Measurements from ENCODE around the gene TMED1. TPM values are rescaled to one million over a fixed set of nuclear protein-coding genes. Genes with fewer than 3 reads are reported as not detected.

Gene TMED1
- total and polyA plus RNA-seq, 12 donors: 25.9 to 88.6 (median 33.5) TPM

DNA sequence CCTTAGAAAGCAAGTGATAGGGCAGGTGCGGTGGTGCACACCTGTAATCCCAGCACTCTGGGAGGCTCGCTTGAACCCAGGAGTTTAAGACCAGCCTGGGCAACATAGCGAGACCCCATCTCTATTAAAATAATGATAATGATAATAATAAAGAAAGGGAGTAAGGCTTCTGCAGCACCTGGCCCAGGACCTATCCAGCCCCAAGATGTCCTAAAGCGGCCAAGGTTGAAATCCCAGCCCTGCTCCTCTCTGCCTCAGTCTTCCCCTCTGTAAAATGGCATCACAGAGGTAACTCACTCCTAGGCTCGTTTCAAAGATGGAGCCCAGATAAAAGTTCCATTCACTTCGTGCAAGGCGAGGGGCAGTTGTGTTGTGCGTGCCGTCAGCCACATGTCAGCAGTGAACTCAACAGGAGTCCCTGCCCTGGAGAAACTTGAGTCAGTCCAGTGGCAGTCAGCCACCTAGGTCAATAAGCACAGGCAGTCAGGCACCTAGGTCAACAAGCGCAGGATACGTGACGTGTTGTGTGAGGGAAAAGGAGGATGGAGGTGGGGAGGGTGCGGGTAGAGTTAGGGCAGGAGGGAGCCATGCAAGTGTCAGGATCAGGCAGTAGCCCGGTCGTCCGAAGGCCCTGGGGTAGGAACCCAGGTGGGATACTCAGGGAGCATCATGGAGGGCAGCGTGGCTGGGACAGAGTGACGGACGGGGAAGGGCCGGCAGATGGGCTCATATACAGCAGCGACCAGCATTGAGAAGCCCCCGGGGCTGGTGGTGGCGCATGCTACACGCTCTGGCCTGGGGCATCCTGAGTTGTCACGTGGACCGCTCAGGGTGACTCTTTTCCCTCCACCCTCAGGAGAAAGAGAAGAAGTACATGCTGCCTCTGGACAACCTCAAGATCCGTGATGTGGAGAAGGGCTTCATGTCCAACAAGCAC is 16.6 kb downstream of the TMED1 start:
- ATAC-seq (no peak), DNase-seq (no peak)
- WGBS, 2 donors: 96 to 98% methylated on average over 27 of the region's 27 CpGs
- Histone ChIP-seq H3K9me3 (no peaks in the 10 kb centered on the region), H3K27ac (no peak overlapping the region), H3K27me3 (no peaks in the 10 kb centered on the region), H3K4me3 (no peak overlapping the region), H3K4me1 (peaks cover 0 to 18% (median 0%) of the 10 kb centered on the region in 9 donors), H3K36me3 (peaks cover 0 to 97% (median 64%) of the 10 kb centered on the region in 9 donors)
- intact Hi-C loops (cut with DNase I): loop anchor here in 1 of 10 donors (10.0 kb wide), 1 partner anchor 45 kb away; no protein-coding TSS in a partner anchor
- TF ChIP-seq, protein P1, sequence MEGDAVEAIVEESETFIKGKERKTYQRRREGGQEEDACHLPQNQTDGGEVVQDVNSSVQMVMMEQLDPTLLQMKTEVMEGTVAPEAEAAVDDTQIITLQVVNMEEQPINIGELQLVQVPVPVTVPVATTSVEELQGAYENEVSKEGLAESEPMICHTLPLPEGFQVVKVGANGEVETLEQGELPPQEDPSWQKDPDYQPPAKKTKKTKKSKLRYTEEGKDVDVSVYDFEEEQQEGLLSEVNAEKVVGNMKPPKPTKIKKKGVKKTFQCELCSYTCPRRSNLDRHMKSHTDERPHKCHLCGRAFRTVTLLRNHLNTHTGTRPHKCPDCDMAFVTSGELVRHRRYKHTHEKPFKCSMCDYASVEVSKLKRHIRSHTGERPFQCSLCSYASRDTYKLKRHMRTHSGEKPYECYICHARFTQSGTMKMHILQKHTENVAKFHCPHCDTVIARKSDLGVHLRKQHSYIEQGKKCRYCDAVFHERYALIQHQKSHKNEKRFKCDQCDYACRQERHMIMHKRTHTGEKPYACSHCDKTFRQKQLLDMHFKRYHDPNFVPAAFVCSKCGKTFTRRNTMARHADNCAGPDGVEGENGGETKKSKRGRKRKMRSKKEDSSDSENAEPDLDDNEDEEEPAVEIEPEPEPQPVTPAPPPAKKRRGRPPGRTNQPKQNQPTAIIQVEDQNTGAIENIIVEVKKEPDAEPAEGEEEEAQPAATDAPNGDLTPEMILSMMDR (IDR thresholded peaks at IDR 0.05): no peak

DNA sequence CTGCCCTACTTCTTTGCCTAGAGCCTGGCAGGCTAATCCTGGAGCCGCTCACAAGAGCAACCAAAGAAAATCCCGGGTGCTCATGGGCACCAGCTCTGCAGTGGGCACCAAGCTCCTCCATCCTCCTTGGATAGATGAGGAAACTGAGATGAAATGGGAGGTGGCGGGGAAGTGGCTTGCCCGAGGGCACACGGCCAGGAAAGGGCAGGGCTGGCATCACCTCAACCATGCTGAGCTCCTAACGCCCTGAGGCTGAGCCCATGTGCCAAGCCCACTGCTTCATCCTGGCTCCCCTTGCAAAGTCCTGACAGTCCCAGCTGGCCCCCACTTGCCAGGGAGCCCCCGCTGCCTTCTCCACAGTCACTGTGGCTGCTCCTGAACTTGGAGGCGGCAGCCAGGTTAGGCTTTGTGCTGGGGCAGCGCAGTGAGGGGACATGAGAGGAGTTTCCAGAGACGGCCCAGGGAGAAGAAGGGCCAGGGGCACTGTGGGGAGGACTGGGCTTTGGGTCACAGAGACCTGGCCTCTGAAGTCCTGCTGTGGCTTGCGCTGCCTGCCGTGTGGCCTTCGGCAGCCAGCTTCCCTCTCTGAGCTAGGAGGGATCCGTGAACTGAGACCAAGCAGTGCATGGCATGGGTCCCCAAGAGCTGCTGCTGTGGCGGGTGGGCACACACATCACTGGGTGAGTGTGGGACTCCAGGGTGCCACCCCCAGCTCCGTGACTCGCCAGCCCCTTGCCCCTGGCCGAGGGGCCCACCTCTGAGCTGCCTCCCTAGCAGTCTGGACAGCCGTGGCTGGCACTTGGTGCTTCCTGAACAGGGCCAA is 17.5 kb downstream of the TMED1 start:
- DNase-seq (no peak), ATAC-seq (no peak)
- Histone ChIP-seq H3K4me1 (peaks cover 0 to 27% (median 0%) of the 10 kb centered on the region in 9 donors), H3K27me3 (no peaks in the 10 kb centered on the region), H3K9me3 (no peaks in the 10 kb centered on the region), H3K4me3 (peak overlapping the region in 1 of 10 donors; percentile 36), H3K27ac (peak overlapping the region in 6 of 10 donors; percentile 22 to 61 (median 54)), H3K36me3 (peaks cover 0 to 96% (median 55%) of the 10 kb centered on the region in 9 donors)
- intact Hi-C loops (cut with DNase I): no loop called here
- TF ChIP-seq, protein P1 (IDR thresholded peaks at IDR 0.05): no peak
- WGBS, 2 donors: 92 to 95% methylated on average over 19 of the region's 19 CpGs

DNA sequence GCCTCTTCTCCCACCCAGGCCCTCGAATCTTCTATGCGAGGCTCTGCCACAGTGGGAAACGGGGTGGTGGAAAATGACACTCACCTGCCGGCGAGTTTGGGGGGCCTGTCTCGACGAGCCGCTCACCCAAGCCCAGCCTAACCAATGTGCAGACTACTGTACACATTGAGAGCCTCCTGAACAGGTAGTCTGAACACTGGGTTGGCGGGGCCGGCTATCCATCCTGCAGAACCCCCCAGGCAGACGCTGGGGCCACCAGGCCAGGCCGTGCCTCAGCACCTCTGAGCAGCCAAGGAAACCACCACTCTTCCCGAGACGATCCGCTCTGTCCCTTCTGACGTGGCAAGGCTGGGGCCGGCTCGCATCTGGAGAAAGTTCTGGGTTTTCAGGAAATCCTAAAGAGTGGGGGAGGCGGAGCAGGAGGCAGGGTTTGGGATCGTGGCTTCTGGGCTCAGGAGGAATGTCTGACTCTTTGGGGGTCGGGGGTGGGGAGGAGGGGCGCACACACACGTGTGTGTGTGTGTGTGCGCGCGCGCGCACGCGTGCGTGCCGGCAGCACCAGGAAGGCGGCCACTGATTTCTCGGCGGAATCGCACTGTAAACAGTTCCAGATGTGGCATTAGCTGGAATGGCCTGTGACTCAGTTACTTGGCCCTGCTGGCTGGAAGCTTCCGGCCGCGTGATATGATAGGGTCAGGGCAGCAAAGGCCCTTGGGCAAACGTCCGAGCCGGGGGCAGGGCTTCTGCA is 18.5 kb downstream of the TMED1 start:
- peaks cover 0 to 37% (median 0%) of the 10 kb centered on the region in 9 donors for H3K4me1 ChIP-seq
- DNase-seq: peak; percentile 49
- H3K9me3 ChIP-seq: no peaks in the 10 kb centered on the region
- peak overlapping the region in 8 of 10 donors; percentile 41 to 76 (median 58) for H3K27ac ChIP-seq
- intact Hi-C loops (cut with DNase I): no loop called here
- peak in 7 of 8 donors; percentile 39 to 78 (median 57) for ATAC-seq
- TF ChIP-seq, protein P1 (IDR thresholded peaks at IDR 0.05): no peak
- no peaks in the 10 kb centered on the region for H3K27me3 ChIP-seq
- WGBS, 2 donors: 83 to 88% methylated on average over 42 of the region's 42 CpGs
- peaks cover 0 to 96% (median 55%) of the 10 kb centered on the region in 9 donors for H3K36me3 ChIP-seq
- peak overlapping the region in 9 of 10 donors; percentile 3 to 39 (median 25) for H3K4me3 ChIP-seq
